Right lobe of liver (tissue), 6 donors: Measurements from ENCODE around the gene TSKU. TPM values are rescaled to one million over a fixed set of nuclear protein-coding genes. Genes with fewer than 3 reads are reported as not detected.
"Not testable (repeated sequence)": the region's sequence is repeated elsewhere in the genome, so short reads cannot be mapped to it uniquely, and the experiment has no call there.

ENCODE experiments used
- ATAC-seq, 4 donors: fragments of 200-7000 bp; cut with Tn5 transposase; one replicate each; pipeline ENCODE4 v1.9.1; 2020; ENCODE audit warnings: mild to moderate bottlenecking in 4 of 4, moderate library complexity in 4 of 4
- DNase-seq, 3 donors: peaks; one replicate each; pipeline ENCODE4 v3.0.0-alpha.2; 2020
- H3K27ac ChIP-seq, 3 donors: fragments of 200-600 bp; one replicate each; pipeline ENCODE4 v1.8.0; 2022
- H3K27me3 ChIP-seq, 2 donors: fragments of 200-600 bp; one replicate each; pipeline ENCODE4 v1.8.0; 2022
- H3K36me3 ChIP-seq, 4 donors: fragments of 200-600 bp; sonication (generic) in 1 of 4; one replicate each; pipeline versions ENCODE4 v1.5.1 to v1.8.0; 2017 to 2022; ENCODE audit warnings: control low read depth in 1 of 4
- H3K4me1 ChIP-seq, 4 donors: fragments of 200-600 bp; sonication (generic) in 1 of 4; one replicate each; pipeline versions ENCODE4 v1.5.1 to v1.8.0; 2017 to 2022; ENCODE audit warnings: control low read depth in 1 of 4
- H3K4me3 ChIP-seq, 3 donors: fragments of 200-600 bp; one replicate each; pipeline ENCODE4 v1.8.0; 2022
- H3K9me3 ChIP-seq, 4 donors: fragments of 200-600 bp; sonication (generic) in 1 of 4; one replicate each; pipeline versions ENCODE4 v1.5.1 to v1.8.0; 2017 to 2022; ENCODE audit warnings: control low read depth in 1 of 4
- POLR2A ChIP-seq: fragments of 450-650 bp; IDR thresholded peaks from one replicate; pipeline ENCODE4 v1.6.1; 2017; ENCODE audit warnings: antibody characterized with exemption, mild to moderate bottlenecking
- whole genome bisulfite sequencing: methylation state at CpG from one replicate; pipeline ENCODE4 v1.1.6; 2018; ENCODE audit warnings: low coverage, low lambda C conversion rate; ENCODE audit not compliant: insufficient coverage; ENCODE audit errors: missing lambda C conversion rate; 5-methylcytosine and 5-hydroxymethylcytosine counted together
- intact Hi-C, 2 donors: fragments of 100-400 bp; cut with DNase I; formaldehyde crosslinking; loops; one replicate each; pipeline versions ENCODE4 v1.11.2 to v1.14.1; 2022
- total RNA-seq, 6 experiments: library from RNA; depleted of rRNA in 2 of 6; stranded (reverse); fragments of >200 nt in 2 of 6; fragmentation: NEBNext Ultra II Directional in 3 of 6; extraction: Animal tissue kit (Norgen Biotek cat#: 25700) in 3 of 6; gene quantifications; one replicate each; pipeline versions ENCODE4 v1.1.0 to v1.2.4, GENCODE V29; 2016 to 2023
- TF ChIP-seq, protein P1 (sequence below), 4 donors: fragments of 200-600 bp in 3 of 4; fragments of 450-650 bp in 1 of 4; IDR thresholded peaks; one replicate each; pipeline versions ENCODE4 v1.5.1 to v1.8.0; 2016 to 2022; ENCODE audit warnings: antibody characterized with exemption in 4 of 4, mild to moderate bottlenecking in 2 of 4
- donor health status: DM: no; HTN: yes; CAD: no.
- donor health status: DM: no; HTN: no; CAD: no.
- donor health status: DM: no; HTN: no; CAD: no.
- donor health status: DM: no; HTN: yes; CAD: no.
- donor health status: DM: no; HTN: yes; CAD: no.

The TSKU gene
- total RNA-seq, 6 experiments from 2014 or later, result 66.1 to 1,026 (median 278) TPM

GRCh38 chr11:76814414-76814813 is 31.3 kb downstream of the TSKU start:
- no peak for ATAC-seq
- Histone ChIP-seq H3K27ac (no peak overlapping the region), H3K27me3 (no peaks in the 10 kb centered on the region), H3K36me3 (no peaks in the 10 kb centered on the region), H3K9me3 (no peaks in the 10 kb centered on the region), H3K4me3 (no peak overlapping the region), H3K4me1 (peaks cover 0 to 4% (median 0%) of the 10 kb centered on the region in 4 donors)
- no peak for DNase-seq
- intact Hi-C loops, result loop anchor here in 1 of 2 donors (10.0 kb wide), 1 partner anchor 100 kb away; no protein-coding TSS in a partner anchor
- TF ChIP-seq POLR2A, result no peak
- TF ChIP-seq, protein P1, sequence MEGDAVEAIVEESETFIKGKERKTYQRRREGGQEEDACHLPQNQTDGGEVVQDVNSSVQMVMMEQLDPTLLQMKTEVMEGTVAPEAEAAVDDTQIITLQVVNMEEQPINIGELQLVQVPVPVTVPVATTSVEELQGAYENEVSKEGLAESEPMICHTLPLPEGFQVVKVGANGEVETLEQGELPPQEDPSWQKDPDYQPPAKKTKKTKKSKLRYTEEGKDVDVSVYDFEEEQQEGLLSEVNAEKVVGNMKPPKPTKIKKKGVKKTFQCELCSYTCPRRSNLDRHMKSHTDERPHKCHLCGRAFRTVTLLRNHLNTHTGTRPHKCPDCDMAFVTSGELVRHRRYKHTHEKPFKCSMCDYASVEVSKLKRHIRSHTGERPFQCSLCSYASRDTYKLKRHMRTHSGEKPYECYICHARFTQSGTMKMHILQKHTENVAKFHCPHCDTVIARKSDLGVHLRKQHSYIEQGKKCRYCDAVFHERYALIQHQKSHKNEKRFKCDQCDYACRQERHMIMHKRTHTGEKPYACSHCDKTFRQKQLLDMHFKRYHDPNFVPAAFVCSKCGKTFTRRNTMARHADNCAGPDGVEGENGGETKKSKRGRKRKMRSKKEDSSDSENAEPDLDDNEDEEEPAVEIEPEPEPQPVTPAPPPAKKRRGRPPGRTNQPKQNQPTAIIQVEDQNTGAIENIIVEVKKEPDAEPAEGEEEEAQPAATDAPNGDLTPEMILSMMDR (IDR thresholded peaks at IDR 0.05), result no peak
- WGBS, result 90% methylated on average over 2 of the region's 2 CpGs

DNA sequence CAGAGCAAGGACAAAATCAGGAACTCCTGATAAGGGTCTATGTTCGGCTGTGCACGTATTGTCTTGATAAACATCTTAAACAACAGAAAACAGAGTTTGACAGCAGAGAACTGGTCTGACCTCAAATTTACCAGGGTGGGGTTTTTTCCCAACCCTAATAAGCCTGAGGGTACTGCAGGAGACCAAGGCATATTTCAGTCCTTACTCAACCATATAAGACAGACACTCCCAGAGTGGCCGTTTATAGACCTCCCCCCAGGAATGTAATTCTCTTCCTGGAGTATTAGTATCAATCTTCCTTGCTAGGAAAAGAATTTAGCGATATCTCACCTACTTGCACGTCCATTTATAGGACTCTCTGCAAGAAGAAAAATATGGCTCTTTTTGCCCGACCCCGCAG is 32.5 kb downstream of the TSKU start:
- H3K27me3 ChIP-seq, H3K36me3 ChIP-seq, H3K4me1 ChIP-seq, H3K27ac ChIP-seq, DNase-seq, H3K9me3 ChIP-seq, ATAC-seq, H3K4me3 ChIP-seq: not testable (repeated sequence)
- WGBS, result 84% methylated on average over 7 of the region's 7 CpGs
- intact Hi-C loops, result loop anchor here in 1 of 2 donors (10.0 kb wide), 1 partner anchor 99 kb away; no protein-coding TSS in a partner anchor

GRCh38 chr11:76820184-76820566 is 37.0 kb downstream of the TSKU start:
- TF ChIP-seq, protein P1 (IDR thresholded peaks at IDR 0.05), result no peak
- TF ChIP-seq POLR2A, result no peak
- intact Hi-C loops, result no loop called here
- Histone ChIP-seq H3K27ac (no peak overlapping the region), H3K27me3 (no peaks in the 10 kb centered on the region), H3K9me3 (no peaks in the 10 kb centered on the region), H3K36me3 (no peaks in the 10 kb centered on the region), H3K4me1 (no peaks in the 10 kb centered on the region), H3K4me3 (no peak overlapping the region)
- 78% methylated on average over 1 of the region's 1 CpG for WGBS
- DNase-seq (no peak), ATAC-seq (no peak)

- H3K36me3 ChIP-seq, intact Hi-C loops, H3K27me3 ChIP-seq, DNase-seq, H3K4me1 ChIP-seq, H3K4me3 ChIP-seq, H3K27ac ChIP-seq, H3K9me3 ChIP-seq, ATAC-seq: not testable (repeated sequence)
- 100% methylated on average over 4 of the region's 29 CpGs for WGBS
Measured at GRCh38 chr11:76821396-76821795, 38.2 kb downstream of the TSKU start.

GRCh38 chr11:76822406-76822805 is 39.2 kb downstream of the TSKU start:
- no peaks in the 10 kb centered on the region for H3K9me3 ChIP-seq
- intact Hi-C loops, result no loop called here
- 82% methylated on average over 1 of the region's 1 CpG for WGBS
- no peaks in the 10 kb centered on the region for H3K4me1 ChIP-seq
- TF ChIP-seq, protein P1 (IDR thresholded peaks at IDR 0.05), result no peak
- TF ChIP-seq POLR2A, result no peak
- H3K27ac ChIP-seq, result no peak overlapping the region
- ATAC-seq, result no peak
- H3K4me3 ChIP-seq, result no peak overlapping the region
- no peaks in the 10 kb centered on the region for H3K36me3 ChIP-seq
- no peak for DNase-seq
- no peaks in the 10 kb centered on the region for H3K27me3 ChIP-seq
